Body of pancreas (tissue), 4 donors: ENCODE measurements around the gene PGF. TPM values are rescaled to one million over a fixed set of nuclear protein-coding genes. Genes with fewer than 3 reads are reported as not detected.

Experiments used
- ATAC-seq: fragments of 150-250 bp; one replicate; pipeline ENCODE4 v1.9.1; 2016
- DNase-seq, 4 donors: peaks; one replicate each; pipeline ENCODE4 v3.0.0-alpha.2; 2019
- H3K27ac ChIP-seq, 4 donors: fragments of 200-600 bp; sonication (generic); 1 replicate in 3 of 4; 2 replicates in 1 of 4; pipeline versions ENCODE4 v1.5.1 to v1.6.1; 2016 to 2019; ENCODE audit warnings: mild to moderate bottlenecking in 1 of 4, mixed read lengths in 1 of 4, moderate library complexity in 1 of 4
- H3K27me3 ChIP-seq, 2 donors: fragments of 200-600 bp; sonication (generic); one replicate each; pipeline ENCODE4 v1.6.0; 2016; ENCODE audit warnings: mild to moderate bottlenecking in 1 of 2
- H3K36me3 ChIP-seq, 2 donors: fragments of 200-600 bp; sonication (generic); replicated peaks in 1 of 2; 2 replicates each; pipeline ENCODE4 v1.5.1; 2016; ENCODE audit warnings: low read depth in 2 of 2; ENCODE audit not compliant: insufficient read depth in 1 of 2
- H3K4me1 ChIP-seq: fragments of 200-600 bp; sonication (generic); one replicate; pipeline ENCODE4 v1.6.0; 2016
- H3K4me3 ChIP-seq, 2 donors: fragments of 200-600 bp; sonication (generic); 1 replicate in 1 of 2; 2 replicates in 1 of 2; pipeline ENCODE4 v1.5.1; 2016 to 2019
- H3K9me3 ChIP-seq, 3 donors: fragments of 200-600 bp; sonication (generic); 1 replicate in 2 of 3; 2 replicates in 1 of 3; pipeline ENCODE4 v1.5.1; 2016
- CTCF ChIP-seq, 7 experiments: fragments of 450-650 bp in 4 of 7; fragments of 200-600 bp in 3 of 7; sonication (generic) in 3 of 7; IDR thresholded peaks; one replicate each; pipeline ENCODE4 v1.5.1; 2016 to 2019; ENCODE audit warnings: antibody characterized with exemption in 7 of 7
- POLR2A ChIP-seq, 3 donors: fragments of 450-650 bp; IDR thresholded peaks; one replicate each; pipeline ENCODE4 v1.6.1; 2016; ENCODE audit warnings: antibody characterized with exemption in 3 of 3, mild to moderate bottlenecking in 2 of 3
- WGBS, 2 donors: methylation state at CpG; one replicate each; pipeline ENCODE4 v1.1.5; 2017; 5-methylcytosine and 5-hydroxymethylcytosine counted together
- intact Hi-C: fragments of 100-400 bp; cut with DNase I; formaldehyde crosslinking; loops from one replicate; pipeline ENCODE4 v1.15.1; 2023
- total RNA-seq, 2 donors: library from RNA; depleted of rRNA; stranded (reverse); fragments of >200 nt; gene quantifications; one replicate each; pipeline ENCODE4 v1.1.0, GENCODE V29; 2016

PGF gene
- total RNA-seq, 2 donors from 2014 or later, result 2.3 to 6.6 TPM

- ATAC-seq (no peak), DNase-seq (no peak)
- Histone ChIP-seq H3K36me3 (no peaks in the 10 kb centered on the region), H3K27ac (no peak overlapping the region), H3K9me3 (no peaks in the 10 kb centered on the region), H3K27me3 (no peaks in the 10 kb centered on the region), H3K4me1 (no peaks in the 10 kb centered on the region), H3K4me3 (no peak overlapping the region)
- TF ChIP-seq CTCF (IDR thresholded peaks at IDR 0.05) (no peak), POLR2A (IDR thresholded peaks at IDR 0.05) (no peak)
- intact Hi-C loops, result no loop called here
- 74 to 80% methylated on average over 2 to 10 of the region's 10 CpGs for WGBS, 2 donors
Measured at GRCh38 chr14:74985028-74985310, 29.6 kb upstream of the PGF start.

- no peaks in the 10 kb centered on the region for H3K9me3 ChIP-seq
- H3K36me3 ChIP-seq, result no peaks in the 10 kb centered on the region
- WGBS, 2 donors, result 78 to 82% methylated on average over 15 to 16 of the region's 16 CpGs
- DNase-seq (no peak), ATAC-seq (no peak)
- intact Hi-C loops, result no loop called here
- no peak overlapping the region for H3K4me3 ChIP-seq
- H3K27me3 ChIP-seq, result no peaks in the 10 kb centered on the region
- H3K27ac ChIP-seq, result no peak overlapping the region
- no peaks in the 10 kb centered on the region for H3K4me1 ChIP-seq
- TF ChIP-seq POLR2A (IDR thresholded peaks at IDR 0.05) (no peak), CTCF (IDR thresholded peaks at IDR 0.05) (no peak)
Measured at GRCh38 chr14:74984236-74985027, 29.0 kb upstream of the PGF start.

DNA sequence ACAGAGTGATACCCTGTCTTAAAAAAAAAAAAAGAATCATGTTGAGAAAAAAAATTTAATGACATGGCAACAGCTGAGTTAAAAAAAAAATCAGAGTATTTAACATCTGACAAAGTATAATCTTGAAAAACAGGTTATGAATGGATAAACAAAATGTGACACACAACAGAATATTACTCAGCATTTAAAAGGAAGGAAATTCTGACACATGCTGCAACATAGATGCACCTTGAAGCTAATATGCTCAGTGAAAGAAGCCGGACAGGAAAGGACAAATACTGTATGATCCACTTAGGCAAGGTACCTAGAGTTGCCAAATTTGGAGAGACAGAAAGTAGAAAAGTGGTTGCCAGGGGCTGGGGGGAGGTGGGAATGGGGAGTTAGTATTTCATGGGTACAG lies 27.9 kb upstream of the PGF start:
- no peaks in the 10 kb centered on the region for H3K36me3 ChIP-seq
- ATAC-seq, result no peak
- no peaks in the 10 kb centered on the region for H3K9me3 ChIP-seq
- H3K27ac ChIP-seq, result no peak overlapping the region
- TF ChIP-seq CTCF (IDR thresholded peaks at IDR 0.05) (no peak), POLR2A (IDR thresholded peaks at IDR 0.05) (no peak)
- no peak for DNase-seq
- intact Hi-C loops, result no loop called here
- H3K27me3 ChIP-seq, result no peaks in the 10 kb centered on the region
- H3K4me1 ChIP-seq, result no peaks in the 10 kb centered on the region
- 69 to 90% methylated on average over 1 of the region's 1 CpG for WGBS, 2 donors
- no peak overlapping the region for H3K4me3 ChIP-seq

- no peak overlapping the region for H3K27ac ChIP-seq
- DNase-seq (no peak), ATAC-seq (no peak)
- no peak overlapping the region for H3K4me3 ChIP-seq
- H3K4me1 ChIP-seq, result no peaks in the 10 kb centered on the region
- H3K36me3 ChIP-seq, result no peaks in the 10 kb centered on the region
- H3K27me3 ChIP-seq, result no peaks in the 10 kb centered on the region
- H3K9me3 ChIP-seq, result no peaks in the 10 kb centered on the region
- WGBS, 2 donors, result 82 to 86% methylated on average over 4 of the region's 4 CpGs
- TF ChIP-seq POLR2A (IDR thresholded peaks at IDR 0.05) (no peak), CTCF (IDR thresholded peaks at IDR 0.05) (no peak)
- intact Hi-C loops, result no loop called here
Measured at GRCh38 chr14:74982661-74983060, 27.3 kb upstream of the PGF start.

DNA sequence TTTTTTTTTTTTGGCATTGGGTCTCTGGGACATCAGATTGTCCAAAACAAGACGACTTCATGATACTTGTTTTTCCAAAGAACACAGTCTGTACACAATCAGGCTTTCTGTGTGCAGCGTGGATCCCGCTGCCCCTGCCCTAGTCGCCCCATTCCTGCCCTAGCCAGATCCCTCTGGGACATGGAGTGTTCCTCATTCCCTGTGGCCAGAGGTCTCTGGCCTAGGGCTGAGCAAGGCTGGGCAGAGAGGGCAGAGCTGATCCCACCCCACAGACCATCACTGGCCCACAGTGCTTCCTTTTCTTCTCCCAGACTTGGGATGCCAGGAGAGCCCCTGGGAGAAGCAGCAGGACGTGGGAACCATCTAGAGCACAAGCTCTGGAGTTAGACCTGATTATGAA lies 26.4 kb upstream of the PGF start:
- Histone ChIP-seq H3K36me3 (no peaks in the 10 kb centered on the region), H3K9me3 (no peaks in the 10 kb centered on the region), H3K4me1 (no peaks in the 10 kb centered on the region), H3K27me3 (no peaks in the 10 kb centered on the region), H3K27ac (no peak overlapping the region), H3K4me3 (no peak overlapping the region)
- no peak for ATAC-seq
- no peak for DNase-seq
- no peak for TF ChIP-seq CTCF (IDR thresholded peaks at IDR 0.05)
- no peak for TF ChIP-seq POLR2A (IDR thresholded peaks at IDR 0.05)
- intact Hi-C loops, result no loop called here
- 88% methylated on average over 4 to 5 of the region's 5 CpGs for WGBS, 2 donors
